Adrenal gland (tissue), 12 donors: ENCODE measurements around the gene FKRP. TPM values are rescaled to one million over a fixed set of nuclear protein-coding genes. Genes with fewer than 3 reads are reported as not detected.

Experiments
- DNase-seq, 7 donors: peaks; one replicate each; pipeline ENCODE4 v3.0.0-alpha.2; 2019 to 2020
- H3K27ac ChIP-seq, 5 donors: fragments of 200-600 bp; sonication (generic) in 4 of 5; 1 replicate in 3 of 5; 2 replicates in 2 of 5; pipeline versions ENCODE4 v1.5.1 to v1.8.0; 2016 to 2020; ENCODE audit warnings: mild to moderate bottlenecking in 1 of 5
- H3K27me3 ChIP-seq: fragments of 200-600 bp; 2 replicates; pipeline ENCODE4 v1.8.0; 2021
- H3K36me3 ChIP-seq, 2 donors: fragments of 200-600 bp; replicated peaks in 1 of 2; 1 replicate in 1 of 2; 2 replicates in 1 of 2; pipeline versions ENCODE4 v1.5.1 to v1.8.0; 2018 to 2022
- H3K4me1 ChIP-seq, 2 donors: fragments of 200-600 bp; replicated peaks in 1 of 2; 1 replicate in 1 of 2; 2 replicates in 1 of 2; pipeline versions ENCODE4 v1.5.1 to v1.8.0; 2018 to 2021
- H3K4me3 ChIP-seq, 4 donors: fragments of 200-600 bp; sonication (generic) in 3 of 4; one replicate each; pipeline ENCODE4 v1.5.1; 2016 to 2018
- H3K9me3 ChIP-seq, 3 donors: fragments of 200-600 bp; sonication (generic) in 1 of 3; replicated peaks in 1 of 3; 1 replicate in 2 of 3; 2 replicates in 1 of 3; pipeline versions ENCODE4 v1.5.1 to v1.8.0; 2016 to 2021
- POLR2A ChIP-seq, 2 donors: fragments of 450-650 bp; IDR thresholded peaks; one replicate each; pipeline ENCODE4 v1.6.1; 2017; ENCODE audit warnings: antibody characterized with exemption in 2 of 2, mild to moderate bottlenecking in 2 of 2, moderate library complexity in 1 of 2
- WGBS, 4 donors: extraction: QIAGEN DNeasy Blood & Tissue Kit in 2 of 4; methylation state at CpG; one replicate each; pipeline versions ENCODE4 v1.1.5 to v1.1.7; 2013 to 2017; 5-methylcytosine and 5-hydroxymethylcytosine counted together
- intact Hi-C, 2 donors: fragments of 100-400 bp; cut with DNase I; formaldehyde crosslinking; loops; one replicate each; pipeline versions ENCODE4 v1.14.1 to v1.15.0; 2022 to 2023
- polyA plus RNA-seq, 3 donors: library from polyadenylated mRNA; stranded (reverse); fragments of 200-250 nt in 2 of 3; fragments of 350-450 nt in 1 of 3; fragmentation: Illumina TruSeq in 1 of 3; extraction: RNeasy Lipid Tissue Mini Kit (QIAGEN cat#74804) in 1 of 3; gene quantifications; one replicate each; pipeline ENCODE4 v1.2.3, GENCODE V29; 2013 to 2014
- total RNA-seq, 9 donors: library from RNA; depleted of rRNA in 4 of 9; stranded (reverse); fragments of >200 nt in 4 of 9; fragments of 120-200 nt in 1 of 9; fragmentation: NEBNext Ultra II Directional in 1 of 9; extraction: Animal tissue kit (Norgen Biotek cat#: 25700) in 1 of 9; gene quantifications; one replicate each; pipeline versions ENCODE4 v1.1.0 to v1.2.4, GENCODE V29; 2013 to 2023
- TF ChIP-seq, protein P1 (sequence below), 6 experiments: fragments of 450-650 bp in 4 of 6; fragments of 200-600 bp in 2 of 6; sonication (generic) in 1 of 6; IDR thresholded peaks; 1 replicate in 5 of 6; 2 replicates in 1 of 6; pipeline versions ENCODE4 v1.5.1 to v1.8.0; 2016 to 2021; ENCODE audit warnings: antibody characterized with exemption in 6 of 6, mild to moderate bottlenecking in 2 of 6, moderate library complexity in 1 of 6
- donor health status: healthy with polysubstance abuse.
- donor health status: Bipolar disorder and iron deficiency.
- donor health status: DM: yes; HTN: yes; CAD: no.
- donor health status: DM: no; HTN: no; CAD: no.
- donor health status: DM: no; HTN: no; CAD: no.
- donor health status: DM: yes; HTN: yes; CAD: no.

Gene FKRP
- total and polyA plus RNA-seq, 12 donors = 5.5 to 31.2 (median 16.7) TPM

DNA sequence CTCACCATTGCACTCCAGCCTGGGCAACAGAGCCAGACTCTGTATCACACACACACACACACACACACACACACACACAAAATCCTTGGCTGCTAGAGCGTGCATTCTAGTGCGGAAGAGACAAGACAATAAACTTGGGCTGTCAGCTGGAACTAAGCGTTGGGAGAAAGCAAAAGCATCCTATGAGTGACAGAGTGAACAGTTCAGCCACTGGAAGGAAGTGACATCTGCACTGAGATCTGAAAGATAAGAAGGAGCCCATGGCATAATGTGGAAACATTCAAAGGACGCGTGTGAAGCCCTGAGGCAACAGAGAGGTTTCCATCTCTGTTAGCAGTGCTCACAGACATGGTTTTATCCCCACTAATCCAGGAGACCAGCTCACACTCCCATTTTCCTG lies 46.1 kb downstream of the FKRP start:
- 39 to 55% (median 45%) methylated on average over 5 of the region's 5 CpGs for WGBS, 4 donors
- Histone ChIP-seq H3K27me3 (no peaks in the 10 kb centered on the region), H3K36me3 (no peaks in the 10 kb centered on the region), H3K27ac (no peak overlapping the region), H3K9me3 (no peaks in the 10 kb centered on the region), H3K4me1 (peaks cover 0 to 8% of the 10 kb centered on the region in 2 donors), H3K4me3 (no peak overlapping the region)
- no peak for TF ChIP-seq POLR2A (IDR thresholded peaks at IDR 0.05)
- TF ChIP-seq, protein P1, sequence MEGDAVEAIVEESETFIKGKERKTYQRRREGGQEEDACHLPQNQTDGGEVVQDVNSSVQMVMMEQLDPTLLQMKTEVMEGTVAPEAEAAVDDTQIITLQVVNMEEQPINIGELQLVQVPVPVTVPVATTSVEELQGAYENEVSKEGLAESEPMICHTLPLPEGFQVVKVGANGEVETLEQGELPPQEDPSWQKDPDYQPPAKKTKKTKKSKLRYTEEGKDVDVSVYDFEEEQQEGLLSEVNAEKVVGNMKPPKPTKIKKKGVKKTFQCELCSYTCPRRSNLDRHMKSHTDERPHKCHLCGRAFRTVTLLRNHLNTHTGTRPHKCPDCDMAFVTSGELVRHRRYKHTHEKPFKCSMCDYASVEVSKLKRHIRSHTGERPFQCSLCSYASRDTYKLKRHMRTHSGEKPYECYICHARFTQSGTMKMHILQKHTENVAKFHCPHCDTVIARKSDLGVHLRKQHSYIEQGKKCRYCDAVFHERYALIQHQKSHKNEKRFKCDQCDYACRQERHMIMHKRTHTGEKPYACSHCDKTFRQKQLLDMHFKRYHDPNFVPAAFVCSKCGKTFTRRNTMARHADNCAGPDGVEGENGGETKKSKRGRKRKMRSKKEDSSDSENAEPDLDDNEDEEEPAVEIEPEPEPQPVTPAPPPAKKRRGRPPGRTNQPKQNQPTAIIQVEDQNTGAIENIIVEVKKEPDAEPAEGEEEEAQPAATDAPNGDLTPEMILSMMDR (IDR thresholded peaks at IDR 0.05) = no peak
- intact Hi-C loops = no loop called here
- no peak for DNase-seq

DNA sequence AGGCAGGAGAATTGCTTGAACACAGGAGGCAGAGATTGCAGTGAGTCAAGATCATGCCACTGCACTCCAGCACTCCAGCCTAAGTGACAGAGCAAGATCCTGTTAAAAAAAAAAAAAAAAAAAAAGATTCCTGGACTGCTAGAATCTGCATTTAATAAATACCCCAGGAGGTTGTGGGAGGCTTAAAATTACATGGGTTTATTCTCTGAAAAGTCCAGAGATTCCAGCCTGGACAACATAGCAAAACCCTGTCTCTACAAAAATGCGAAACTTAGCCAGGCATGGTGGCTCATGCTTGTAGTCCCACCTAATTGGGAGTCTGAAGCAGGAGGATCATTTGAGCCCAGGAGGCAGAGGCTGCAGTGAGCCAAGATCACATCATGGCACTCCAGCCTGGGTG lies 52.0 kb downstream of the FKRP start:
- intact Hi-C loops = no loop called here

GRCh38 chr19:46798713-46799112 lies 52.9 kb downstream of the FKRP start:
- 88 to 100% (median 94%) methylated on average over 2 of the region's 2 CpGs for WGBS, 4 donors
- no peak for DNase-seq
- H3K36me3 ChIP-seq = no peaks in the 10 kb centered on the region
- no peaks in the 10 kb centered on the region for H3K9me3 ChIP-seq
- H3K4me3 ChIP-seq = no peak overlapping the region
- no peaks in the 10 kb centered on the region for H3K27me3 ChIP-seq
- no peak overlapping the region for H3K27ac ChIP-seq
- intact Hi-C loops = no loop called here
- TF ChIP-seq POLR2A (IDR thresholded peaks at IDR 0.05) = no peak
- TF ChIP-seq, protein P1 (IDR thresholded peaks at IDR 0.05) = no peak
- H3K4me1 ChIP-seq = no peaks in the 10 kb centered on the region

More for the DNA sequence above, 52.0 kb downstream of the FKRP start:
- DNase-seq = no peak
- no peaks in the 10 kb centered on the region for H3K36me3 ChIP-seq
- 86 to 100% (median 94%) methylated on average over 1 of the region's 1 CpG for WGBS, 4 donors
- H3K4me1 ChIP-seq = no peaks in the 10 kb centered on the region
- no peak overlapping the region for H3K27ac ChIP-seq
- no peaks in the 10 kb centered on the region for H3K9me3 ChIP-seq
- no peak overlapping the region for H3K4me3 ChIP-seq
- TF ChIP-seq, protein P1 (IDR thresholded peaks at IDR 0.05) = no peak
- TF ChIP-seq POLR2A (IDR thresholded peaks at IDR 0.05) = no peak
- H3K27me3 ChIP-seq = no peaks in the 10 kb centered on the region

DNA sequence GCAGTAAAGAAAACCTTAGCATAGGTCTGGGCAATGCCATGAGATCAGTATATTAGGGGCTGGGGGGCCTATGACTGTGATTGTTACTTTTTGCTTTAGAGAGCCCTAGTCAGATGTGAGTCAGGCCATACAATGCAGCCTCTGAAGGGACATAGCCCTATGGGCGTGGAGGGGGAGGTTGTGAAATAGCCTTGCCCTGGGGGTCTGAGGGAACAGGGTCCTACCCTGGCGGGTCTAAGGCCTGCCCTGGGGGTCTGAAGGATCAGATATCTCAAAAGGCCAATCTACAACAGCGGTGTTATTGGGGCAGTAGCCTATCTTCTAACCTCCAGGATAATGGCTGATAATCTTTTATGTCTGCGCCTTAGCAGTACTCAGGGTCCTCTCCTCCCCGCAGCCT lies 56.3 kb downstream of the FKRP start:
- H3K27ac ChIP-seq = no peak overlapping the region
- TF ChIP-seq POLR2A (IDR thresholded peaks at IDR 0.05) = no peak
- TF ChIP-seq, protein P1 (IDR thresholded peaks at IDR 0.05) = no peak
- no peaks in the 10 kb centered on the region for H3K4me1 ChIP-seq
- no peak for DNase-seq
- H3K36me3 ChIP-seq = no peaks in the 10 kb centered on the region
- intact Hi-C loops = no loop called here
- H3K27me3 ChIP-seq = no peaks in the 10 kb centered on the region
- H3K9me3 ChIP-seq = no peaks in the 10 kb centered on the region
- H3K4me3 ChIP-seq = no peak overlapping the region
- 92 to 98% (median 94%) methylated on average over 3 to 5 of the region's 5 CpGs for WGBS, 4 donors
